Astrocyte of the cerebellum (primary cell): ENCODE results near the gene GTF2H4.
A peak's percentile ranks its signal among the peaks of the same experiment; 100 is the strongest.

Source experiments
- DNase-seq: peaks from one replicate; pipeline ENCODE4 v3.0.0-alpha.2; 2011; ENCODE audit warnings: low read depth
- H3K4me3 ChIP-seq: 2 replicates; pipeline ENCODE4 v1.5.1; 2011; ENCODE audit warnings: mild to moderate bottlenecking, low read depth, low read length, moderate library complexity
- CTCF ChIP-seq: IDR thresholded peaks from 2 replicates; pipeline ENCODE4 v1.5.1; 2012; ENCODE audit warnings: low read length, low read depth, moderate library complexity, mild to moderate bottlenecking; ENCODE audit errors: missing control alignments
- in situ Hi-C: cut with HindIII; loops from 2 replicates; pipeline ENCODE4 v1.10.0; 2017; ENCODE audit warnings: low sequenced_read_pairs

Gene GTF2H4

DNA sequence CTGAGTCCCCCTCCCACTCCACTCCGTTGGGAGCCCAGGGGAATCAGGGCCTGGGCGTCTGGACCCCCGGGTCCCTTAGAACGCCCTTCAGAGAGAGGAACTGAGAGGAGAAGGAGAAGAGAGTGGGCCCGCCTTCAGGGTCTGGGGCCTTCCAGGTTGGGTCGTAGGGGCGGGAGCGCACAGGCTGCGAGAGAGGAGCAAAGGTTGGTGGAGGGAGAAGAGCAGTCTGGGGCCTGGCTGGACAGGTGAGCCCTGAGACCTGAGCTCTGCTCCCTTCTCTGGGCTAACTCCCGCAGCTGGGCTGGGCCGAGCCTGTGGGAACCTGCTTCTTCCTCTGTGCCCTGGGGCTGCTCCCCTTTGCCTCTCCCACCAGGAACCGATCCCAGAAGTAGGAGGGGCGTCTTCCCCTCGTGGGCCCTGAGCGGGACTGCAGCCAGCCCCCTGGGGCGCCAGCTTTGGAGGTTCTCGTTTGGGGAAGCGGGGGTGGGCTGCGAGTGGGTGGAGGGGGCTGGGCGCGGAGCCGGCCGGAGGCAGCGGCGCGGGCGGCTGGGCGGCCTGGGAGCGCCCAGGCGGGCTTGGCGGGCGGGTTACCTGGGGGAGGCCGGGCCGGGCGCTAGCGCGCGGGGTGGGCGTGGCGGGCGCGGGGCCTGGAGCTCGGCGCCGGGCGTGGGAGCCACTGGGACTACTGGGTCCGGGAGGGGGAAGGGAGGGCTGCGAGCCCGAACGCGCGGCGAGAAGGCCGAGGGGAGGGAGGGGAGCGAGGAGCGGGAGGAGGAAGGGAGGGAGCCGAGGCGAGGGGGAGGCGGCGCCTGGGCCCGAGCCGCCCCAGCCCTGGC lies 24.1 kb upstream of the GTF2H4 start, which contains the start of gene DDR1:
Gene DDR1, plus strand, starts transcription at position 835 of the 836 bp plus-strand sequence. CDS start 4,211 bp downstream, outside the sequence.
- in situ Hi-C loops: no loop called here
- TF ChIP-seq CTCF: no peak
- DNase-seq: no peak

DNA sequence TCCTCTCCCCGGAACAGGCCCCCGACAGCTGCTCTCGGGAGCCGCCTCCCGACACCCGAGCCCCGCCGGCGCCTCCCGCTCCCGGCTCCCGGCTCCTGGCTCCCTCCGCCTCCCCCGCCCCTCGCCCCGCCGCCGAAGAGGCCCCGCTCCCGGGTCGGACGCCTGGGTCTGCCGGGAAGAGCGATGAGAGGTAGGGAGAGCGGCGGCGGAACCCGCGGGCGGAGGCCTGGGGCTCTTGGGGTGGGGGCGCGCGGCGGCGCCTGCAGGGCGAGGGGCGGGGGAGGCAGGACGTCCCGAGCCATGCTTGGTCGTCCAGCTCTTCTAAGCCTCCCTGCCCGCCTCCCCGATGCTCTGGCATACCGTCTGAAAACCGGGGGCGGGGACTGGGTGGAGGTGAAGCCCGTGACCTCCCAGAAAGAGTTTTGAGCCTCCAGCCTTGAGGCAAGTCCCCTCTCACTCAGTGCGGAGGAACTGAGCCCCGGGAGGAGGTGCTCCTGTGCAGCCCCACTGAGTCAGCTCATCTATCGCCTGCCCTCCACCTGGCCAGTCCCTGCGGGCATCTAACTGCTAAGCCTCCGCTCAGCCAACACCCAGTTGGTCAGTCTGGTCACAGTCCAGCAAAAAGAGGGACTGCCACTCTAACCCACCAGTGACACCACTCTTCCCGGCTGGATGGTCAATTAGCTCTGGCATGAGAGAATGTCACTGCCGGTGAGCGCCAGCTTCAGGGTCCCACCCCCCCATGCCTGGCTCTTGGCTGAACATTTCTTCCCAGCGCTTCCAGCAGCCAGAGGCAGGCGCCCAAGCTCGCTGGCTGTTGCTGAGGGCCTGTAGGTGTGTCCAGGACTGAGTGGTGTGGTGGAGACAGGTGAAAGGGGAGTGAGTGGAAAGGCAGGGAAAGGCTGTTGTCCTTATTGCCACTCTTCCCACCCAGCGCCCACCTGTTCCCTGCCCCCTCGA lies 23.2 kb upstream of the GTF2H4 start:
- in situ Hi-C loops: no loop called here
- no peak for DNase-seq
- H3K4me3 ChIP-seq: peak overlapping the region; percentile 66
- TF ChIP-seq CTCF: no peak

More for the DNA sequence above, 24.1 kb upstream of the GTF2H4 start, which contains the start of gene DDR1:
- peak within 1 kb of the TSS; percentile 66 for H3K4me3 ChIP-seq

DNA sequence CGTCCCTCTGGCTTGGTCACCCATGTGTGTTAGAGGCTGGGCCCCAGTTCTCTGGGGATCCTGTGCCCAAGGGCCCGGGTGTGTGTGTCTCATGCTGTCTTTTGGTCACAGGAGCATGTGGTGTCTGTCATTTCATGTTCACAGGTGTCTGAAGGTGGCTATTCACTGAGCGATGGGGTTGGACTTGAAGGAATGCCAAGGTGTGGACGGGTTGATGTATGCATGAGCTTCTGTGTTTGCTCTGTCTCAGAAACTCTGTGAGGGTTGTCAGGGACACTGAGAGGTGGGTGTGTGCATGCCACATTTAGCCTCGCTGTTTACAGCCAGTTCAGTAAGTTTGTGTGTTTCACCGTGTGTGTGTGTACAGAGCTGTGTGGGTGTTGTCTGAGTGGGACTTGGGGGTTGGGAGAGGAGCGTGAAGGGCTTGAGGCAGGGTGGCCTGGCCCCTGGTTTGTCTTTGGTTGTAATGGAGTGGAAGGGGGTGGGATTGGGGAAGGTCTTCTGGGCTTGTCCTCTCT lies 22.5 kb upstream of the GTF2H4 start:
- no peak for TF ChIP-seq CTCF
- H3K4me3 ChIP-seq: peak overlapping the region; percentile 66
- DNase-seq: no peak
- in situ Hi-C loops: no loop called here

GRCh38 chr6:30885999-30886896 lies 21.8 kb upstream of the GTF2H4 start:
- H3K4me3 ChIP-seq: peak overlapping the region; percentile 66
- no peak for DNase-seq
- in situ Hi-C loops: no loop called here
- no peak for TF ChIP-seq CTCF

- TF ChIP-seq CTCF: no peak
- peak overlapping the region; percentile 66 for H3K4me3 ChIP-seq
- in situ Hi-C loops: no loop called here
- DNase-seq: no peak
Measured at GRCh38 chr6:30886897-30887255, 21.1 kb upstream of the GTF2H4 start.
